ENCODE results near the gene TPX2.

The TPX2 gene

GRCh38 chr20:31759836-31760518, 20.9 kb downstream of the TPX2 start:
- DNase-seq, result no peak

- no peak for DNase-seq
Measured at GRCh38 chr20:31760519-31761240, 21.6 kb downstream of the TPX2 start.

GRCh38 chr20:31764641-31765305, 25.7 kb downstream of the TPX2 start:
- DNase-seq, result no peak

GRCh38 chr20:31767805-31768204, 28.7 kb downstream of the TPX2 start:
- DNase-seq, result no peak

GRCh38 chr20:31769681-31770080, 30.6 kb downstream of the TPX2 start:
- no peak for DNase-seq

- DNase-seq, result no peak
Measured at GRCh38 chr20:31770243-31770642, 31.2 kb downstream of the TPX2 start.

- no peak for DNase-seq
Measured at GRCh38 chr20:31774408-31774807, 35.3 kb downstream of the TPX2 start.

- no peak for DNase-seq
Measured at GRCh38 chr20:31780839-31781238, 41.7 kb downstream of the TPX2 start.

- no peak for DNase-seq
Measured at GRCh38 chr20:31781945-31782344, 42.9 kb downstream of the TPX2 start.

GRCh38 chr20:31784354-31785044, 45.4 kb downstream of the TPX2 start:
- no peak for DNase-seq

GRCh38 chr20:31785089-31785488, 46.0 kb downstream of the TPX2 start:
- no peak for DNase-seq

- no peak for DNase-seq
Measured at GRCh38 chr20:31788578-31788977, 49.5 kb downstream of the TPX2 start.

- no peak for DNase-seq
Measured at GRCh38 chr20:31790401-31790800, 51.3 kb downstream of the TPX2 start.

- DNase-seq, result no peak
Measured at GRCh38 chr20:31797364-31797763, 58.3 kb downstream of the TPX2 start.

- DNase-seq, result no peak
Measured at GRCh38 chr20:31801508-31801907, 62.4 kb downstream of the TPX2 start.

GRCh38 chr20:31803552-31804291, 64.6 kb downstream of the TPX2 start:
- no peak for DNase-seq

GRCh38 chr20:31806564-31807355, 67.7 kb downstream of the TPX2 start:
- DNase-seq, result peak in 1 of 56 donors; percentile 18

GRCh38 chr20:31808481-31808880, 69.4 kb downstream of the TPX2 start:
- no peak for DNase-seq

- DNase-seq, result no peak
Measured at GRCh38 chr20:31809661-31810060, 70.6 kb downstream of the TPX2 start.

- no peak for DNase-seq
Measured at GRCh38 chr20:31811198-31811597, 72.1 kb downstream of the TPX2 start.
